Endothelial cell of umbilical vein (primary cell): ENCODE results near the gene ZNF681. TPM values are rescaled to one million over a fixed set of nuclear protein-coding genes. Genes with fewer than 3 reads are reported as not detected.

Source experiments
- BruUV-seq: library from RNA; stranded (reverse); fragments of 400-500 nt; replicated peaks from 2 replicates; lab custom pipeline; 2021; lab: Mats Ljungman, UMichigan
- CTCF ChIA-PET: fragments of 300-600, 350-600 bp; sonication (Branson Sonifier 250); formaldehyde crosslinking; loops from one replicate; lab custom pipeline; 2021; ENCODE audit warnings: antibody characterized with exemption, inconsistent platforms; lab: Charles Lee
- POLR2A ChIA-PET: fragments of 300-600, 350-600 bp; sonication (Branson Sonifier 250); formaldehyde crosslinking; loops from one replicate; lab custom pipeline; 2021; ENCODE audit warnings: antibody characterized with exemption, inconsistent platforms; lab: Charles Lee
- DNase-seq: peaks from one replicate; pipeline ENCODE4 v3.0.0-alpha.2; 2011; ENCODE audit warnings: low read depth, low spot score
- FAIRE-seq: peaks from 2 replicates; lab custom pipeline; 2011; peaks lifted over from hg19 to GRCh38; lab: Jason Lieb, UNC
- H2AFZ ChIP-seq: 2 replicates; pipeline ENCODE4 v1.6.0; 2012; ENCODE audit warnings: low read depth, low read length, control low read depth, inconsistent platforms
- H3K27ac ChIP-seq: 2 replicates; pipeline ENCODE4 v1.5.1; 2011; ENCODE audit warnings: low read depth, mild to moderate bottlenecking, control low read depth, low read length, moderate library complexity; ENCODE audit not compliant: insufficient read depth
- H3K27me3 ChIP-seq, 2 experiments: 2 replicates each; pipeline versions ENCODE4 v1.6.0 to v1.6.1; 2011; ENCODE audit warnings: low read length in 2 of 2, mixed read lengths in 1 of 2; ENCODE audit not compliant: control insufficient read depth in 2 of 2, insufficient read depth in 2 of 2
- H3K36me3 ChIP-seq, 2 experiments: 2 replicates in 1 of 2; 3 replicates in 1 of 2; pipeline ENCODE4 v1.5.1; 2011; ENCODE audit warnings: low read length in 2 of 2, mild to moderate bottlenecking in 1 of 2, moderate library complexity in 1 of 2; ENCODE audit not compliant: control insufficient read depth in 2 of 2, insufficient read depth in 2 of 2; ENCODE audit errors: extremely low read depth in 1 of 2
- H3K4me1 ChIP-seq: 3 replicates; pipeline ENCODE4 v1.5.1; 2011; ENCODE audit warnings: mild to moderate bottlenecking, low read length; ENCODE audit not compliant: control insufficient read depth, insufficient read depth; ENCODE audit errors: extremely low read depth
- H3K4me2 ChIP-seq: 2 replicates; pipeline ENCODE4 v1.6.1; 2011; ENCODE audit warnings: low read length, control low read depth, mixed read lengths; ENCODE audit not compliant: insufficient read depth
- H3K4me3 ChIP-seq, 3 experiments: fragments of 200-600 bp in 1 of 3; sonication (generic), shearing (Covaris generic) in 1 of 3; replicated peaks in 1 of 3; 2 replicates each; pipeline ENCODE4 v1.5.1; 2011 to 2016; ENCODE audit warnings: control low read depth in 3 of 3, low read length in 3 of 3, mild to moderate bottlenecking in 2 of 3, inconsistent platforms in 1 of 3, low read depth in 1 of 3, moderate library complexity in 1 of 3; ENCODE audit not compliant: insufficient read depth in 1 of 3
- H3K79me2 ChIP-seq: 2 replicates; pipeline ENCODE4 v1.6.0; 2012; ENCODE audit warnings: low read length, inconsistent platforms; ENCODE audit not compliant: control insufficient read depth, insufficient read depth
- H3K9ac ChIP-seq: replicated peaks from 2 replicates; pipeline ENCODE3; 2011; ENCODE audit warnings: low read length, control low read depth; ENCODE audit not compliant: insufficient read depth; ENCODE audit errors: extremely low read depth
- H3K9me1 ChIP-seq: replicated peaks from 3 replicates; pipeline ENCODE4 v1.6.0; 2011; ENCODE audit warnings: mild to moderate bottlenecking, low read length; ENCODE audit not compliant: control insufficient read depth, insufficient read depth; ENCODE audit errors: extremely low read depth
- H3K9me3 ChIP-seq: replicated peaks from 2 replicates; pipeline ENCODE4 v1.5.1; 2012; ENCODE audit warnings: low read length, inconsistent platforms; ENCODE audit not compliant: control insufficient read depth, insufficient read depth
- H4K20me1 ChIP-seq: replicated peaks from 2 replicates; pipeline ENCODE3; 2011; ENCODE audit warnings: mild to moderate bottlenecking, low read length; ENCODE audit not compliant: control insufficient read depth, insufficient read depth; ENCODE audit errors: extremely low read depth
- CTCF ChIP-seq, 2 donors: IDR thresholded peaks; 1 replicate in 1 of 2; 2 replicates in 1 of 2; pipeline ENCODE4 v1.5.1; 2011; ENCODE audit warnings: low read length in 2 of 2, mild to moderate bottlenecking in 2 of 2, moderate library complexity in 2 of 2, control low read depth in 1 of 2, inconsistent platforms in 1 of 2, low read depth in 1 of 2; ENCODE audit not compliant: insufficient read depth in 1 of 2; ENCODE audit errors: extremely low read depth in 1 of 2
- EZH2 ChIP-seq: IDR thresholded peaks from 2 replicates; pipeline ENCODE4 v1.6.1; 2012; ENCODE audit warnings: borderline replicate concordance, low read depth, mild to moderate bottlenecking, moderate library complexity, low read length, inconsistent platforms; ENCODE audit not compliant: severe bottlenecking
- FOS ChIP-seq: IDR thresholded peaks from 2 replicates; pipeline ENCODE4 v1.6.1; 2011; ENCODE audit warnings: mild to moderate bottlenecking, low read length, moderate library complexity, borderline replicate concordance; ENCODE audit not compliant: insufficient read depth
- GATA2 ChIP-seq: IDR thresholded peaks from 2 replicates; pipeline ENCODE4 v1.7.0; 2011; ENCODE audit warnings: low read depth, mild to moderate bottlenecking, moderate library complexity, mixed read lengths, low read length; ENCODE audit not compliant: insufficient read length, insufficient read depth
- JUN ChIP-seq: IDR thresholded peaks from 2 replicates; pipeline ENCODE4 v1.6.1; 2011; ENCODE audit warnings: borderline replicate concordance, low read depth; ENCODE audit not compliant: insufficient read length, insufficient read depth
- MAX ChIP-seq: IDR thresholded peaks from 2 replicates; pipeline ENCODE4 v1.6.1; 2011; ENCODE audit not compliant: insufficient read depth, insufficient read length
- MYC ChIP-seq: IDR thresholded peaks from one replicate; pipeline ENCODE4 v1.6.1; 2011; ENCODE audit warnings: mild to moderate bottlenecking, low read depth, low read length
- POLR2A ChIP-seq: IDR thresholded peaks from 2 replicates; pipeline ENCODE4 v1.6.1; 2012; ENCODE audit warnings: low read depth, mild to moderate bottlenecking, control low read depth, low read length
- POLR2AphosphoS5 ChIP-seq: IDR thresholded peaks from 2 replicates; pipeline ENCODE4 v1.6.1; 2012; ENCODE audit warnings: low read depth, mild to moderate bottlenecking, control low read depth, low read length, moderate library complexity; ENCODE audit not compliant: insufficient read depth
- dilution Hi-C: fragments of 300-500 bp; cut with MboI; formaldehyde crosslinking; loops from one replicate; pipeline ENCODE4 v1.15.0; 2019; ENCODE audit warnings: low sequenced_read_pairs; ENCODE audit not compliant: extremely low pct_ligation_motif_present
- intact Hi-C: fragments of 100-400 bp; cut with micrococcal nuclease; formaldehyde crosslinking; loops from one replicate; pipeline ENCODE4 v1.10.0; 2022
- polyA plus RNA-seq, 4 experiments: library from polyadenylated mRNA; depleted of rRNA in 3 of 4; stranded (reverse) in 3 of 4; unstranded in 1 of 4; fragments of >200 nt; gene quantifications; 2 replicates each; pipeline versions ENCODE4 v1.2.1 to v1.2.3, GENCODE V29; 2011 to 2012; ENCODE audit warnings: missing spikeins in 1 of 4
- total RNA-seq: library from RNA; stranded (reverse); gene quantifications from 2 replicates; pipeline ENCODE4 v1.2.3, GENCODE V29; 2021

Gene ZNF681
- total and polyA plus RNA-seq, 2 donors (not counting 3 experiments of a cell fraction or from before 2014, with no cell fraction given): 0.07 to 1.9 TPM

- dilution Hi-C loops (no loop called here), intact Hi-C loops (no loop called here)
- Histone ChIP-seq H3K79me2 (no peaks in the 10 kb centered on the region), H3K36me3 (no peaks in the 10 kb centered on the region), H3K27ac (no peak overlapping the region), H3K4me2 (no peak overlapping the region), H3K27me3 (no peaks in the 10 kb centered on the region), H3K4me1 (no peaks in the 10 kb centered on the region), H3K9me3 (peaks cover 5% of the 10 kb centered on the region), H3K9me1 (no peaks in the 10 kb centered on the region), H3K4me3 (no peak overlapping the region), H4K20me1 (no peaks in the 10 kb centered on the region), H3K9ac (no peak overlapping the region), H2AFZ (no peak overlapping the region)
- no peak for DNase-seq
- POLR2A ChIA-PET: no interaction called here
- no TSS peak for BruUV-seq
- CTCF ChIA-PET: no interaction called here
- FAIRE-seq: no peak
- TF ChIP-seq POLR2AphosphoS5: no peak
- no peak for TF ChIP-seq POLR2A
- no peak for TF ChIP-seq CTCF (IDR thresholded peaks at IDR 0.05; ENCODE audit: extremely low read depth in 1 of 2, insufficient read depth in 1 of 2, low read depth in 1 of 2, low read length in 2 of 2)
- no peak for TF ChIP-seq GATA2
- no peak for TF ChIP-seq MAX
- no peak for TF ChIP-seq JUN
- TF ChIP-seq EZH2: no peak
- no peak for TF ChIP-seq FOS
- TF ChIP-seq MYC: no peak
These were observed 11.2 kb upstream of the ZNF681 start for GRCh38 chr19:23769691-23770468.
